ENCODE data around the gene TLK1. TPM values are rescaled to one million over a fixed set of nuclear protein-coding genes. Genes with fewer than 3 reads are reported as not detected.
A peak's percentile ranks its signal among the peaks of the same experiment; 100 is the strongest.

The TLK1 gene
- total and polyA plus RNA-seq, 7 donors, result 14.1 to 60.6 (median 37.9) TPM

- TF ChIP-seq POLR2A (IDR thresholded peaks at IDR 0.05) (no peak), CTCF (IDR thresholded peaks at IDR 0.05) (no peak), POLR2AphosphoS5 (IDR thresholded peaks at IDR 0.05) (no peak), EP300 (IDR thresholded peaks at IDR 0.05) (no peak)
- H3K27me3 ChIP-seq, result no peaks in the 10 kb centered on the region
- intact Hi-C loops (cut with DNase I), result no loop called here
- H3K27ac ChIP-seq, result peak overlapping the region; percentile 88 to 98 (median 97)
- H3K9me3 ChIP-seq, result no peaks in the 10 kb centered on the region
- no peak for DNase-seq
- H3K36me3 ChIP-seq, result no peaks in the 10 kb centered on the region
- peak overlapping the region; percentile 67 to 93 (median 80) for H3K4me3 ChIP-seq
- WGBS, 2 donors, result 2 to 6% methylated on average over 15 of the region's 15 CpGs
- H3K4me1 ChIP-seq, result peaks cover 0 to 52% (median 28%) of the 10 kb centered on the region in 4 donors
Observed at GRCh38 chr2:171158790-171159371, 1.8 kb downstream of the TLK1 start.

GRCh38 chr2:171158036-171158789 lies 2.5 kb downstream of the TLK1 start:
- H3K36me3 ChIP-seq, result no peaks in the 10 kb centered on the region
- peak overlapping the region in 1 of 4 donors; percentile 97 for H3K27ac ChIP-seq
- DNase-seq, result no peak
- no peaks in the 10 kb centered on the region for H3K27me3 ChIP-seq
- peak overlapping the region in 2 of 4 donors; percentile 67 to 85 for H3K4me3 ChIP-seq
- intact Hi-C loops (cut with DNase I), result no loop called here
- TF ChIP-seq CTCF (IDR thresholded peaks at IDR 0.05) (no peak), EP300 (IDR thresholded peaks at IDR 0.05) (no peak), POLR2A (IDR thresholded peaks at IDR 0.05) (no peak), POLR2AphosphoS5 (IDR thresholded peaks at IDR 0.05) (no peak)
- peaks cover 0 to 59% (median 33%) of the 10 kb centered on the region in 4 donors for H3K4me1 ChIP-seq
- no peaks in the 10 kb centered on the region for H3K9me3 ChIP-seq
- 63 to 69% methylated on average over 9 of the region's 9 CpGs for WGBS, 2 donors

GRCh38 chr2:171157109-171157500 lies 3.6 kb downstream of the TLK1 start:
- H3K4me1 ChIP-seq, result peaks cover 0 to 64% (median 38%) of the 10 kb centered on the region in 4 donors

GRCh38 chr2:171154348-171154747 lies 6.3 kb downstream of the TLK1 start:
- H3K9me3 ChIP-seq, result no peaks in the 10 kb centered on the region
- 4 to 13% methylated on average over 1 of the region's 1 CpG for WGBS, 2 donors
- H3K4me3 ChIP-seq, result no peak overlapping the region
- H3K4me1 ChIP-seq, result peaks cover 0 to 66% (median 38%) of the 10 kb centered on the region in 4 donors
- TF ChIP-seq CTCF (IDR thresholded peaks at IDR 0.05) (no peak), POLR2A (IDR thresholded peaks at IDR 0.05) (no peak), POLR2AphosphoS5 (IDR thresholded peaks at IDR 0.05) (no peak), EP300 (IDR thresholded peaks at IDR 0.05) (no peak)
- no peak overlapping the region for H3K27ac ChIP-seq
- no peak for DNase-seq
- no peaks in the 10 kb centered on the region for H3K36me3 ChIP-seq
- H3K27me3 ChIP-seq, result no peaks in the 10 kb centered on the region
- intact Hi-C loops (cut with DNase I), result no loop called here

More at GRCh38 chr2:171157109-171157500, 3.6 kb downstream of the TLK1 start:
- WGBS, 2 donors, result 85 to 96% methylated on average over 3 of the region's 3 CpGs
- H3K27me3 ChIP-seq, result no peaks in the 10 kb centered on the region
- no peaks in the 10 kb centered on the region for H3K9me3 ChIP-seq
- H3K36me3 ChIP-seq, result no peaks in the 10 kb centered on the region
- intact Hi-C loops (cut with DNase I), result no loop called here
- H3K4me3 ChIP-seq, result no peak overlapping the region
- DNase-seq, result no peak
- no peak overlapping the region for H3K27ac ChIP-seq
- TF ChIP-seq POLR2AphosphoS5 (IDR thresholded peaks at IDR 0.05) (no peak), EP300 (IDR thresholded peaks at IDR 0.05) (no peak), POLR2A (IDR thresholded peaks at IDR 0.05) (no peak), CTCF (IDR thresholded peaks at IDR 0.05) (no peak)

Measured in sigmoid colon (tissue), 7 donors.